Neural cell (in vitro differentiated cells): Measurements from ENCODE around the gene SUGCT. TPM values are rescaled to one million over a fixed set of nuclear protein-coding genes. Genes with fewer than 3 reads are reported as not detected.

ENCODE experiments used
- H2AFZ ChIP-seq: fragments of 200-600, 300-800 bp; sonication (generic), shearing (Covaris generic); 2 replicates; pipeline ENCODE4 v1.6.0; 2014; ENCODE audit warnings: low read depth, mild to moderate bottlenecking, antibody characterized with exemption, low read length, moderate library complexity
- H3F3A ChIP-seq: fragments of 200-600 bp; shearing (Covaris generic); 2 replicates; pipeline ENCODE4 v1.6.1; 2016; ENCODE audit warnings: mild to moderate bottlenecking, moderate library complexity, mixed read lengths, antibody characterized with exemption, low read length; ENCODE audit not compliant: insufficient read depth, poor library complexity, severe bottlenecking
- H3K27ac ChIP-seq: fragments of 200-600, 300-800 bp; sonication (generic), shearing (Covaris generic); 2 replicates; pipeline ENCODE4 v1.5.1; 2014; ENCODE audit warnings: mild to moderate bottlenecking, low read length, moderate library complexity
- H3K27me3 ChIP-seq: fragments of 300-800, 200-600 bp; sonication (generic), shearing (Covaris generic); 2 replicates; pipeline ENCODE4 v1.6.0; 2014; ENCODE audit warnings: mild to moderate bottlenecking, low read depth, low read length, moderate library complexity; ENCODE audit not compliant: insufficient read depth
- H3K36me3 ChIP-seq: fragments of 300-800, 200-600 bp; sonication (generic), shearing (Covaris generic); 2 replicates; pipeline ENCODE4 v1.5.1; 2014; ENCODE audit warnings: mild to moderate bottlenecking, antibody characterized with exemption, low read length, moderate library complexity; ENCODE audit not compliant: insufficient read depth
- H3K4me2 ChIP-seq: fragments of 300-800, 200-600 bp; sonication (generic), shearing (Covaris generic); 2 replicates; pipeline ENCODE4 v1.6.0; 2014; ENCODE audit warnings: mild to moderate bottlenecking, low read length
- H3K4me3 ChIP-seq: fragments of 300-800, 200-600 bp; sonication (generic), shearing (Covaris generic); 2 replicates; pipeline ENCODE4 v1.5.1; 2014; ENCODE audit warnings: mild to moderate bottlenecking, low read length, moderate library complexity
- H3K79me2 ChIP-seq: fragments of 200-600 bp; shearing (Covaris generic); replicated peaks from 2 replicates; pipeline ENCODE4 v1.6.0; 2014; ENCODE audit warnings: mild to moderate bottlenecking, low read length, moderate library complexity; ENCODE audit not compliant: insufficient read depth
- H3K9ac ChIP-seq: fragments of 300-800, 200-600 bp; sonication (generic), shearing (Covaris generic); 2 replicates; pipeline ENCODE4 v1.6.1; 2016; ENCODE audit warnings: mild to moderate bottlenecking, low read length, mixed read lengths
- H3K9me2 ChIP-seq: fragments of 200-600 bp; shearing (Covaris generic); 2 replicates; pipeline ENCODE4 v1.6.1; 2016; ENCODE audit warnings: mild to moderate bottlenecking, low read length, mixed read lengths; ENCODE audit not compliant: insufficient read depth
- H3K9me3 ChIP-seq: fragments of 200-600, 300-800 bp; sonication (generic), shearing (Covaris generic); 2 replicates; pipeline ENCODE4 v1.6.1; 2016; ENCODE audit warnings: mild to moderate bottlenecking, mixed run types, low read length, moderate library complexity, mixed read lengths
- H4K20me1 ChIP-seq: fragments of 200-600 bp; shearing (Covaris generic); 2 replicates; pipeline ENCODE4 v1.6.1; 2016; ENCODE audit warnings: mild to moderate bottlenecking, mixed run types; ENCODE audit not compliant: insufficient read depth
- EP300 ChIP-seq: fragments of 450-650 bp; conservative IDR thresholded peaks from 2 replicates; pipeline ENCODE4 v1.6.1; 2014; ENCODE audit warnings: antibody characterized with exemption, mild to moderate bottlenecking, moderate library complexity; ENCODE audit not compliant: poor library complexity, severe bottlenecking
- EZH2 ChIP-seq: fragments of 200-600, 300-800 bp; shearing (Covaris generic), sonication (generic); IDR thresholded peaks from 2 replicates; pipeline ENCODE4 v1.6.1; 2014; ENCODE audit warnings: antibody characterized with exemption, low read length, borderline replicate concordance, mild to moderate bottlenecking; ENCODE audit not compliant: insufficient read depth, poor library complexity, severe bottlenecking
- MXI1 ChIP-seq: fragments of 450-650 bp; conservative IDR thresholded peaks from 2 replicates; pipeline ENCODE4 v1.6.1; 2014; ENCODE audit warnings: antibody characterized with exemption, mild to moderate bottlenecking; ENCODE audit not compliant: poor library complexity, severe bottlenecking
- POLR2AphosphoS5 ChIP-seq: IDR thresholded peaks from 2 replicates; pipeline ENCODE4 v1.6.1; 2012
- RAD21 ChIP-seq: fragments of 450-650 bp; conservative IDR thresholded peaks from 2 replicates; pipeline ENCODE4 v1.6.1; 2014; ENCODE audit warnings: antibody characterized with exemption, mild to moderate bottlenecking, moderate library complexity
- SMC3 ChIP-seq: fragments of 450-650 bp; conservative IDR thresholded peaks from 2 replicates; pipeline ENCODE4 v1.6.1; 2014; ENCODE audit warnings: antibody characterized with exemption, mild to moderate bottlenecking, moderate library complexity; ENCODE audit not compliant: poor library complexity
- TAF1 ChIP-seq: IDR thresholded peaks from 2 replicates; pipeline ENCODE4 v1.6.1; 2012; ENCODE audit warnings: low read depth
- polyA plus RNA-seq: library from polyadenylated mRNA; depleted of rRNA; stranded (reverse); fragments of >200 nt; gene quantifications from 2 replicates; pipeline ENCODE4 v1.2.3, GENCODE V29; 2014
- TF ChIP-seq, protein P1 (sequence below): fragments of 450-650 bp; IDR thresholded peaks from 2 replicates; pipeline ENCODE4 v1.5.1; 2014; ENCODE audit warnings: antibody characterized with exemption, mild to moderate bottlenecking, moderate library complexity; ENCODE audit not compliant: poor library complexity, severe bottlenecking
- TF ChIP-seq, protein P2 (sequence below): IDR thresholded peaks from 2 replicates; pipeline ENCODE4 v1.6.1; 2012; ENCODE audit warnings: borderline replicate concordance

Gene SUGCT
- polyA plus RNA-seq, 1 donor from 2014 or later: not detected

DNA sequence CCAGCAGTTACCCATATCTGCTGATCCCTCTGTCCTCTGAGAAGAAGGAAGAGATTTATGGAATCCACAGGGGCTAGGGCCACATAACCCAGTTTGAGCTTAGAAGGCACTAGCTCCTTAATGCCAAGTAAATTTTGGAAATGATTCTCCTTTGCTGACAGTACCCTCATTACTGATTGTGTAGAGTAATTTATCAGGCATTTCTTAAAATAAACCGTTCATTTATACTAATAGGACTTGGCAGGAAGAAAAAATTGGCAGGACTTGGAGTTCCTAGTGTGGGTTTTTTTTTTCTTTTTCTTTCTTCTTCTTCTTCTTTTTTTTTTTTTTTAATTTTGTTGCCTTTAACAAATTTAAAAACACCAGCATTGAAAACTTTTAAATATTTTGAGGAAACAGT is 645.7 kb downstream of the SUGCT start:
- H3K27ac ChIP-seq: no peak overlapping the region
- no peak overlapping the region for H3K9ac ChIP-seq
- H3K4me3 ChIP-seq: no peak overlapping the region
- no peaks in the 10 kb centered on the region for H3K27me3 ChIP-seq
- H3K79me2 ChIP-seq: no peaks in the 10 kb centered on the region
- H2AFZ ChIP-seq: no peak overlapping the region
- no peak for TF ChIP-seq TAF1
- no peak for TF ChIP-seq MXI1
- no peak for TF ChIP-seq EZH2
- TF ChIP-seq EP300: no peak
- TF ChIP-seq, protein P1, sequence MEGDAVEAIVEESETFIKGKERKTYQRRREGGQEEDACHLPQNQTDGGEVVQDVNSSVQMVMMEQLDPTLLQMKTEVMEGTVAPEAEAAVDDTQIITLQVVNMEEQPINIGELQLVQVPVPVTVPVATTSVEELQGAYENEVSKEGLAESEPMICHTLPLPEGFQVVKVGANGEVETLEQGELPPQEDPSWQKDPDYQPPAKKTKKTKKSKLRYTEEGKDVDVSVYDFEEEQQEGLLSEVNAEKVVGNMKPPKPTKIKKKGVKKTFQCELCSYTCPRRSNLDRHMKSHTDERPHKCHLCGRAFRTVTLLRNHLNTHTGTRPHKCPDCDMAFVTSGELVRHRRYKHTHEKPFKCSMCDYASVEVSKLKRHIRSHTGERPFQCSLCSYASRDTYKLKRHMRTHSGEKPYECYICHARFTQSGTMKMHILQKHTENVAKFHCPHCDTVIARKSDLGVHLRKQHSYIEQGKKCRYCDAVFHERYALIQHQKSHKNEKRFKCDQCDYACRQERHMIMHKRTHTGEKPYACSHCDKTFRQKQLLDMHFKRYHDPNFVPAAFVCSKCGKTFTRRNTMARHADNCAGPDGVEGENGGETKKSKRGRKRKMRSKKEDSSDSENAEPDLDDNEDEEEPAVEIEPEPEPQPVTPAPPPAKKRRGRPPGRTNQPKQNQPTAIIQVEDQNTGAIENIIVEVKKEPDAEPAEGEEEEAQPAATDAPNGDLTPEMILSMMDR: no peak
- TF ChIP-seq, protein P2, sequence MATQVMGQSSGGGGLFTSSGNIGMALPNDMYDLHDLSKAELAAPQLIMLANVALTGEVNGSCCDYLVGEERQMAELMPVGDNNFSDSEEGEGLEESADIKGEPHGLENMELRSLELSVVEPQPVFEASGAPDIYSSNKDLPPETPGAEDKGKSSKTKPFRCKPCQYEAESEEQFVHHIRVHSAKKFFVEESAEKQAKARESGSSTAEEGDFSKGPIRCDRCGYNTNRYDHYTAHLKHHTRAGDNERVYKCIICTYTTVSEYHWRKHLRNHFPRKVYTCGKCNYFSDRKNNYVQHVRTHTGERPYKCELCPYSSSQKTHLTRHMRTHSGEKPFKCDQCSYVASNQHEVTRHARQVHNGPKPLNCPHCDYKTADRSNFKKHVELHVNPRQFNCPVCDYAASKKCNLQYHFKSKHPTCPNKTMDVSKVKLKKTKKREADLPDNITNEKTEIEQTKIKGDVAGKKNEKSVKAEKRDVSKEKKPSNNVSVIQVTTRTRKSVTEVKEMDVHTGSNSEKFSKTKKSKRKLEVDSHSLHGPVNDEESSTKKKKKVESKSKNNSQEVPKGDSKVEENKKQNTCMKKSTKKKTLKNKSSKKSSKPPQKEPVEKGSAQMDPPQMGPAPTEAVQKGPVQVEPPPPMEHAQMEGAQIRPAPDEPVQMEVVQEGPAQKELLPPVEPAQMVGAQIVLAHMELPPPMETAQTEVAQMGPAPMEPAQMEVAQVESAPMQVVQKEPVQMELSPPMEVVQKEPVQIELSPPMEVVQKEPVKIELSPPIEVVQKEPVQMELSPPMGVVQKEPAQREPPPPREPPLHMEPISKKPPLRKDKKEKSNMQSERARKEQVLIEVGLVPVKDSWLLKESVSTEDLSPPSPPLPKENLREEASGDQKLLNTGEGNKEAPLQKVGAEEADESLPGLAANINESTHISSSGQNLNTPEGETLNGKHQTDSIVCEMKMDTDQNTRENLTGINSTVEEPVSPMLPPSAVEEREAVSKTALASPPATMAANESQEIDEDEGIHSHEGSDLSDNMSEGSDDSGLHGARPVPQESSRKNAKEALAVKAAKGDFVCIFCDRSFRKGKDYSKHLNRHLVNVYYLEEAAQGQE: no peak
- no peak for TF ChIP-seq POLR2AphosphoS5
- no peak for TF ChIP-seq SMC3
- TF ChIP-seq RAD21: no peak
- H3K36me3 ChIP-seq: no peaks in the 10 kb centered on the region
- no peaks in the 10 kb centered on the region for H4K20me1 ChIP-seq
- H3F3A ChIP-seq: no peaks in the 10 kb centered on the region
- no peaks in the 10 kb centered on the region for H3K9me3 ChIP-seq
- H3K4me2 ChIP-seq: no peak overlapping the region
- H3K9me2 ChIP-seq: no peaks in the 10 kb centered on the region

DNA sequence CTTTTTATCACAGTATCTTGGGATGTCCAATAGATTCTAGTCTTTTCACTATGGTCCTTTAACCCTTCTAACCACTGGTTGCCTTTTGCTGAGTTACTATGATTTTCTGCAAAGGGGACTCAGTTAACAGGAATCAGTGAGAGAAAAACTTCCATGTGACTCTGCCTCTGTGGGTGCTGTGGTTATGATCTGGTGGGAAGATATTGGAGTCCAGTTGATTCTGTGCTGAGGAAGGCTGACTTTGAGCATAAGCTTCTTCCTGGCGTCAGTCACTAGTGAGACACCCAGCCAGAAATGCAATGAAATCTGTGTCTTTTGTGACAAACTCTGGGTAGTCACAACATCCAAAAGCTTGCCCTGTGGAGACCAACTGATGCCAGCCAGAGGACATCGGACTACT is 648.0 kb downstream of the SUGCT start:
- no peaks in the 10 kb centered on the region for H3K9me2 ChIP-seq
- H4K20me1 ChIP-seq: no peaks in the 10 kb centered on the region
- no peak overlapping the region for H2AFZ ChIP-seq
- H3K9ac ChIP-seq: no peak overlapping the region
- no peak overlapping the region for H3K4me2 ChIP-seq
- H3F3A ChIP-seq: no peaks in the 10 kb centered on the region
- no peaks in the 10 kb centered on the region for H3K79me2 ChIP-seq
- H3K27me3 ChIP-seq: no peaks in the 10 kb centered on the region
- TF ChIP-seq, protein P1: no peak
- no peak for TF ChIP-seq POLR2AphosphoS5
- TF ChIP-seq SMC3: no peak
- TF ChIP-seq RAD21: no peak
- TF ChIP-seq MXI1: no peak
- TF ChIP-seq, protein P2: no peak
- H3K36me3 ChIP-seq: no peaks in the 10 kb centered on the region
- H3K4me3 ChIP-seq: no peak overlapping the region
- no peak overlapping the region for H3K27ac ChIP-seq
- no peaks in the 10 kb centered on the region for H3K9me3 ChIP-seq
